NCI-H146 treated with DMSO at 0.1 percent for 48 hours (cell line): ENCODE measurements around the gene GLRX.

Experiments
- DNase-seq: peaks from one replicate; lab custom pipeline; 2025; ENCODE audit not compliant: unreplicated experiment; lab: John Stamatoyannopoulos, UW

GLRX gene

DNA sequence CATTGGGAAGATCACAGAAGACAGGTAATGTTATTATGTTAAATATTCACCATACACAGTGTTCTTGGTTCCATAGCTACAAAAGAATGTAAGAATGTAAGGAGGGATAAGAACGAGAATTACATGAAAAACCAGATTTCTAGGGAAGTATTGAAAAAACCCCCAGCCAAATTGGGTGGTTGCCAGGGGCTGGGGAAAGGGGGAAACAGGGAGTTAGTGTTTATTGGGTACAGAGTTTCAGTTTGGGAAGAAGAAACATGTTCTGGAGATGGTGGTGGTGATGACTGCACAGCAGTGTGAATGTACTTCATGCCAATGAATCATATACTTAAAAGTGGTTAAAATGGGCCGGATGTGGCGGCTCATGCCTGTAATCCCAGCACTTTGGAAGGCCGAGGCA, 40.3 kb downstream of the GLRX start:
- no peak for DNase-seq

DNA sequence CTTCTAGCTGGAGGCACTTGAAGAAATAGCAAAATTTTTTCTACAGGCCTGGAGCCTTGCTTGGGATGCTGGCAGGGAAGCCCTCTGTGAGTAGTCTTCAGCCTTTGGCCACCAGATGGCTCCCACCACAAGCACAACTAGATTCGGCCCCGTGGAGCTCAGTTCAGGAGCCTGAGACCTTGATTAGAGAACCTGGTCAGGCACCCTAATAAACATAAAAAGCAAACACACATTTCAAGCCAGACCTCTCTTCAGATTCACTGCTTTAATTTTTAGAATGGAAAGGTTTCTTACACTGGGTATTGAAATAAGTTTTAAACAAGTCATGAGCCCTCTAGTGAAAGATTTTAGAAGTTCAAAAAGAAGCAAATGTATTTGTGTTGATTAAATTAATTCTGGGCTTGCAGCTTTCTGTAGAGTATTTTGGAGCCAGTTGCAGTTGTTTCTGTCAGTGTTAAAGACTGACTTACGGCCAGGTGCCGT, 41.4 kb downstream of the GLRX start:
- peak; percentile 10 for DNase-seq

DNA sequence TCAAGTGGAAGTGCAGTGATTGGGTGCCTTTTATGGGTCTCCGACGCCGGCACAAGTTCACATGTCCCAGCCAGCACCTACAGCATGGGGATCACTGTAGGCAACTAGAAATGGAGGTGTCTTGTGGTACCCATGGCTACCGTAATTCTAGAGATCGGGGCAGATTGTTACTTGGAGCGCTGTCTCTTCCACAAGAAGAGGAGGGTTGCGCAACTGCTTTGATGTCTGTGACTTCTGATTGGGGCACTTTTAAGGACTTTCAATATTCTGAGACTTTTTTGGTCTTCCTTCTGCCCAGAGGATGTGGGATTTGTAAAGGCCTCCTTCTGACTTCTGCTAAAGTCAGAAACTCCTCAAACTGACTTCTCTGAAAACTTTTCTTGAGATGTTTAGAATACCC, 41.9 kb downstream of the GLRX start:
- no peak for DNase-seq

DNA sequence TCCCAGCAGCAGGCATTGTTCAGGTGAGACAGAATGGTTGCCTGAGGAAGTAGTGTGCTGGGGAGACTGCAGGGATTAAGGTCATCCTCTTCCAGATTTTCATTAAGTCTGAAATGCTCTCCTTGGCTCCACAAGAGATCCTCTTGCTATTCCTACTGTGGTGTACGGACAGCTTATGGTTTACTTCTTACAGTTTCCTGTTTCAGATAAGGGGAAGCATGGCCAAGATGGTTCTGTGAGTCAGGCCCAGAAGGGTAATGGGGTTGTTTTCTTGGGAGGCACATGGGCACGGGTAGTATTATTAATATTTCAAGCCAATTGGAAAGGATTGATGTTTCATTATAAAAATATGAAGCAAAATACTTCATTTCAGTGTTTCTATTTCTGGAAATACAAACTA, 42.9 kb downstream of the GLRX start:
- DNase-seq: no peak

DNA sequence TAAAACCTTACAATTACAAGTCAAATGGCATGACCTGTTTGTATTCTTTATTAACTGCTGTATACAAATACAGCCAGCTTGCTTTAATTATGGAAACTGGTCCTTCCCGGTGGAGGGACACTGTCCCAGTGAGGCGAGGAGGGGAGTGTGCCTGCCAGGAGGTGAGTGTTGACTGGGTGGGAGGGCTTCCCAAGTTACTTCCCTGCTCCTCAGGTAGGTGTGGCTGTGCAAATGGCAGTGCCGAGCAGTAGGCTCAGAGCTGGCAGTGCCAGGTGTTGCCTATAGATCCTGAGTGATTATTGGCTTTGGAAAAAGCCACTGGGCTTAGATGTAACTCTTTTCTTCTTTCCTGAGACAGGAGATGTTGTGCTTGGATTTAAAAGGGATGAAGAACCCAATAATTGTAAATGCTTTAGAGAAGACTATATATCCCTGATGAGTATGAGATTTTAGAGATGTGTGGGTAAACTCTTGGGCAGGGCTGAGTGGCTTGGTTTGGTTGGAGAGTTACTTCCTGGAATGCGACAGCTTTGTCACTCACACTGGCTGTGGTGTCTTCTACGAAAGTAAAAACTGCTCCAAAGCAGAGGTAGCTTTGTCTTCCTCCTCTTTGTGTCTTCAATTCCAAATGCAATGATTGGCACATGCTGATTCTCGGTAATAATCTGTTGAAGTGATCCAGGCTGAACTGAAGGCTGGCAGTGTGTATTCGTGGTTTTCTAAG, 43.7 kb downstream of the GLRX start:
- DNase-seq: no peak

DNA sequence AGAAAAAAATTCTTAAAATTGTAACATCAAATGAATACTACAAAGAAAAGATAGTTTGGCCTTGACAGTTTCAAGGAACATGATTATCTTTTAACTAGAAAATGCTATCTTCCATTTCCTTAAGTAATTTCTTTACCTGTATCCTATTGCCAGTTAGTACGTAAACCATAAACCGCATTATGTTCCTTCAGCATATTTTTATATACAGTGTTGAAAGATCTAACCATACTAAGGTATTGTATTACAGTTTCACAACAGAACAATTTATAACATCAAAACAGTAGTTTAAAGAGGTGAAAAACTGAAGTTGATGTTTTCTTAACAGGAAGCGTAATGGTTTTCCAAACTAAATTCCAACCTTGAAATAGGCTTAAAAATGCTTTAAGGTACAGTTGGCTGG, 45.1 kb downstream of the GLRX start:
- DNase-seq: no peak

DNA sequence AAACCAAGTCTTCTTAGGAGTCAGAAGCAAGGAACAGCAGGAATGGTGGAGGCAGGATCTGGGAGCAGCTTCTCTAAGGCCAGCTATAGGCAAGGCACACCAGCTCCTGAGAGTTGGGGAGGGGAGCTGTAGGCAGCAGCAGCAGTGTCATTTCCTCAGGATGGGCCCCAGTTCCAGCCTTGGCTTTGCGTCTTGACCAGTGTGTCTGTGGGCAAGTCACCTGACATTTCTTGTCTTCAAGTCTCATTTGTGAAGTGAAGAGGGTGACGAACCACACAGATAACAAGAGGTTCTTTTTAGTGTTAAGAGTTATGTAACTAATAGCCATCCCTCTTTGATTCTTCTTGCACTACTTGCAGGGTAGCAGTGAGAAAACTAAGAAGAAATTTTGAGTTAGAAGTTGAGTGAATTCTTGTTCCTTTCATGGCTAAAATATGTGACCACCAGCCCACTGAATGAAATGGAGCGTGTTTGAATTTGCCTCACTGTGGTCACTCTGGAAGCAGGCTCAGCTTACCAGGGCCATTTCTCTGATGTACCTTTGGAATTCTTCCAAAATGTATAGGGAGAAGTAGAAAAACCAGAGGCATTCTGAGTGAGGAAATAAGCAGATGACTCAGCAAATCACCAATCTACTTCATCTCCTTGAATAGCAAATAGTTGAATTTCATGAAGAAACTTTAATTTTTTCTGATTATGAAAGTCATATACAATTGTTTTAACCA, 49.0 kb downstream of the GLRX start:
- DNase-seq: no peak

DNA sequence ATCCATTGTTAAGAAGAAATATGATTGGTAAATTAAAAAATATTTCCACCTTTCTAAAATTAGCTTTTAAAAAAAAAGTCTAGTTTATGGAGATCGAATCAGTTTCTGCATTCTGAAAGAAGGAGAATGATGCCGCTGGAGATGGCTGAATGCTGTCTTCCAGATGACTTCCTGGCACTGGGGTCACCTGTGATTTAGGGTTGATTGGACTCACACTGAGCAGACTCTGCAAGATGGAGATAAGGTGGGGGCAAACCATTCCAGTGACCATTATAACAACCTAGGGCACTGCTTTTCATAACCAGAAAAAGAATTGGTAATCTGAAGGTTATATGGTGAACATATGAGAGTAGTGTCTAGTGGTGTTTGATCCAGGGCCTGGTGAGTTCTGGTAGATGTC, 50.6 kb downstream of the GLRX start:
- no peak for DNase-seq

DNA sequence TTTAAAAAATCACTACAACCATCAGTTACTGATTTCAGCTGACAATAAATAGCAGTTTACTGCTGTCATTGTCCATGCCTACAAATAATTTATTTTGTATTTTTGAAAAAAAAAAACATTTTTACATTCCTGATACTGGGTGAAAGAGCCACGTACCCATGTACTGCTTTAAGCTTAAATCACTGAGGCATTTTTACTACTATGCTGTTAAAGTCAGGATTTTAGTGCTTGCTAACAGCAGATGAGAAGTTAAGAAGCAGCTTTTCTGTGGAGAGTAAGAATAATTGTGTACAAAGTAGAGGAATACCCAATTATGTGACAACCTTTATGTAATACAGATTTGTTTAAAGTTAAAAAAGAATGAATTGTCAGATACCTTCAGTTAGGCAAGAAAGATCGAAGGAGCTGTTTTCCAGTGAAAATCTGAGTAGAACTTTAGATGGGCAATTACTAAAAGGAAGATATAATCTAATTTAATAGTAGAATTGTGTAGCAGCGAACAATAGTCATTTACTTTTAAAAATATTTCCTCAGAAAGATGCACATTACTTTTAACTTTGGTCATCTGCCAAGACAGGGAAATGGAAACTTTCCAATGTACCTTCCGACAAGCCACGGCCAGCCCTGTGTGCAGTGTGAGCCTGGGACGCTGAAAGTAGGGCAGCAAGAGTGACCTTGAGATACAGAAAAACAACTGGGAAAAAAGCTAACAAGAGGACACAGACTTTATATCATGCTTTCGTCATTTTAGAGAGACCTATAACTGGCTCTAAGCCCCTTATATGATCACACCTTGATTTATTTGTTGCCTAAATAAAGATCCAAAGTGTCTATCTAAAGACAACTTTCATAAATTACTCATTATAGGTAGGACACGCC, 51.5 kb downstream of the GLRX start:
- DNase-seq: no peak

DNA sequence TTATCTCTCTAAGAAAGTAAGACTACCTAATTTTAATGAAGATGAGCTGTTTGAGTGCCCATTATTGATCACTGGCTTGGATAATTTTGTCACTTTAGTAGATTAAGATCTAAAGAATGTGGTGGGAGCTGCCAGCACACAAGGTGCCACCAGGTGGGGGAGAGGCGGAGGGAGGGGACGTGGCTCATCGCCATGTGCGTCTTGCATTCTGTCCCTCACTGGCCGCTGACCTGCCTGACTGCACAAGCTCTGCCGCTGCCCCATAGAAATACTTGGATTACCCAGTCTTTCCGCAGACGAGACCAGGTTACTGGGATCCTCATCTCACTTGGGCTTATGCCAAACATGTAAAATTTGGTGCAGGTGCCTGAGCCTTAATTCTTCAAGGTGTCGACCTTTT, 53.8 kb downstream of the GLRX start:
- no peak for DNase-seq

DNA sequence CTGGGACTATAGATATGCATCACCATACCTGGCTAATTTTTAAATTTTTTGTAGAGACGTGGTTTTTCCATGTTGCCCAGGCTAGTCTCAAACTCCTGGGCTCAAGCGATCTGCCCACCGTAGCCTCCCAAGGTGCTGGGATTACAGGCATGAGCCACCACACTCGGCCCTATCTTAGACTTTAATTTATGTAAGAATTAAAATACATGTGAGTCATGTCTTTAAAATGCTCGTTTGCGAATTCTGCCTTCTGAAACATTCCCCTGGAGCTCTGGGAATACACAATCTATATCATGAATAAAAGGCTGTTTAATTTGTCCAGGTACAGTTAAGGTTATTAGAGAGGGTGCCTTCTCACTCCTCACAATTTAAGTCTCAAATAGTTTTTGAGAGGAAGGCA, 58.6 kb downstream of the GLRX start:
- no peak for DNase-seq
